Right lobe of liver (tissue), 6 donors: ENCODE data around the gene KL. TPM values are rescaled to one million over a fixed set of nuclear protein-coding genes. Genes with fewer than 3 reads are reported as not detected.

Experiments
- ATAC-seq, 4 donors: fragments of 200-7000 bp; cut with Tn5 transposase; one replicate each; pipeline ENCODE4 v1.9.1; 2020; ENCODE audit warnings: mild to moderate bottlenecking in 4 of 4, moderate library complexity in 4 of 4
- DNase-seq, 3 donors: peaks; one replicate each; pipeline ENCODE4 v3.0.0-alpha.2; 2020
- H3K27ac ChIP-seq, 3 donors: fragments of 200-600 bp; one replicate each; pipeline ENCODE4 v1.8.0; 2022
- H3K27me3 ChIP-seq, 2 donors: fragments of 200-600 bp; one replicate each; pipeline ENCODE4 v1.8.0; 2022
- H3K36me3 ChIP-seq, 4 donors: fragments of 200-600 bp; sonication (generic) in 1 of 4; one replicate each; pipeline versions ENCODE4 v1.5.1 to v1.8.0; 2017 to 2022; ENCODE audit warnings: control low read depth in 1 of 4
- H3K4me1 ChIP-seq, 4 donors: fragments of 200-600 bp; sonication (generic) in 1 of 4; one replicate each; pipeline versions ENCODE4 v1.5.1 to v1.8.0; 2017 to 2022; ENCODE audit warnings: control low read depth in 1 of 4
- H3K4me3 ChIP-seq, 3 donors: fragments of 200-600 bp; one replicate each; pipeline ENCODE4 v1.8.0; 2022
- H3K9me3 ChIP-seq, 4 donors: fragments of 200-600 bp; sonication (generic) in 1 of 4; one replicate each; pipeline versions ENCODE4 v1.5.1 to v1.8.0; 2017 to 2022; ENCODE audit warnings: control low read depth in 1 of 4
- POLR2A ChIP-seq: fragments of 450-650 bp; IDR thresholded peaks from one replicate; pipeline ENCODE4 v1.6.1; 2017; ENCODE audit warnings: antibody characterized with exemption, mild to moderate bottlenecking
- WGBS: methylation state at CpG from one replicate; pipeline ENCODE4 v1.1.6; 2018; ENCODE audit warnings: low coverage, low lambda C conversion rate; ENCODE audit not compliant: insufficient coverage; ENCODE audit errors: missing lambda C conversion rate; 5-methylcytosine and 5-hydroxymethylcytosine counted together
- intact Hi-C, 2 donors: fragments of 100-400 bp; cut with DNase I; formaldehyde crosslinking; loops; one replicate each; pipeline versions ENCODE4 v1.11.2 to v1.14.1; 2022
- total RNA-seq, 6 experiments: library from RNA; depleted of rRNA in 2 of 6; stranded (reverse); fragments of >200 nt in 2 of 6; fragmentation: NEBNext Ultra II Directional in 3 of 6; extraction: Animal tissue kit (Norgen Biotek cat#: 25700) in 3 of 6; gene quantifications; one replicate each; pipeline versions ENCODE4 v1.1.0 to v1.2.4, GENCODE V29; 2016 to 2023
- TF ChIP-seq, protein P1 (sequence below), 4 donors: fragments of 200-600 bp in 3 of 4; fragments of 450-650 bp in 1 of 4; IDR thresholded peaks; one replicate each; pipeline versions ENCODE4 v1.5.1 to v1.8.0; 2016 to 2022; ENCODE audit warnings: antibody characterized with exemption in 4 of 4, mild to moderate bottlenecking in 2 of 4
- donor health status: DM: no; HTN: yes; CAD: no.
- donor health status: DM: no; HTN: no; CAD: no.
- donor health status: DM: no; HTN: no; CAD: no.
- donor health status: DM: no; HTN: yes; CAD: no.
- donor health status: DM: no; HTN: yes; CAD: no.

Gene KL
- total RNA-seq, 6 experiments from 2014 or later: 0.09 to 1.2 (median 0.39) TPM

DNA sequence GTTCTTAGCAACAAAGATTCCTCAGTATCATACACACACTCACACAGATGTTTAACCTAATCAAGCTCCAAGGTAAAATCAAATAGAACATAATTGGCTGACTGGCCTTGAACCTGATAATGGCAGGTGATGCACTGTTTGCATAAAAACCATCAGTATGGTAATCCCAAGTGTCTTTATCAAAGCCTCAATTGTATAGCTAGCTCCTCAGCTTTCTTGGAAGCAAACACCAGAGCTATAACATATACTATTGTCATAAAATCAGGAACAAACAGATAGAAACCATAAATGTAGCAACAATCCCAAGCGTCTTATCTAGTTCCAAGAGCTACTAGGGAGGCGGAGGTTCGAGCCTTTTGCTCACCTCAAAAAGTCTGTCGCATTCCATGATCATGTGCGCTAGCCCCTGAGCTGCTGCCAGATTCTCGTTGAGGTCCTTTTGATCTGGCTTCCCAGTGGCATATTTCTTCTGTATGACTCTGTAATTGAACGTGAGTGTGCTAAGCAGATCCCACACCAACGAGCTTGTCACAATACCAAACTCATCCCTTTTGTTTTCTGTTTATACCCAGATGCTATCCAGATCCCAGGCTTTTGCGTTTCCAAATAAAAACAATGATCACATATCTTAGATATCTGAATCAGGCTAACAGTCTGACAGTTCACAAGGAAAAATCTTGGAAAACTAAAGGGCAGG is 95.3 kb downstream of the KL start:
- no peaks in the 10 kb centered on the region for H3K27me3 ChIP-seq
- 67% methylated on average over 9 of the region's 9 CpGs for WGBS
- no peak overlapping the region for H3K4me3 ChIP-seq
- no peak for TF ChIP-seq POLR2A
- TF ChIP-seq, protein P1, sequence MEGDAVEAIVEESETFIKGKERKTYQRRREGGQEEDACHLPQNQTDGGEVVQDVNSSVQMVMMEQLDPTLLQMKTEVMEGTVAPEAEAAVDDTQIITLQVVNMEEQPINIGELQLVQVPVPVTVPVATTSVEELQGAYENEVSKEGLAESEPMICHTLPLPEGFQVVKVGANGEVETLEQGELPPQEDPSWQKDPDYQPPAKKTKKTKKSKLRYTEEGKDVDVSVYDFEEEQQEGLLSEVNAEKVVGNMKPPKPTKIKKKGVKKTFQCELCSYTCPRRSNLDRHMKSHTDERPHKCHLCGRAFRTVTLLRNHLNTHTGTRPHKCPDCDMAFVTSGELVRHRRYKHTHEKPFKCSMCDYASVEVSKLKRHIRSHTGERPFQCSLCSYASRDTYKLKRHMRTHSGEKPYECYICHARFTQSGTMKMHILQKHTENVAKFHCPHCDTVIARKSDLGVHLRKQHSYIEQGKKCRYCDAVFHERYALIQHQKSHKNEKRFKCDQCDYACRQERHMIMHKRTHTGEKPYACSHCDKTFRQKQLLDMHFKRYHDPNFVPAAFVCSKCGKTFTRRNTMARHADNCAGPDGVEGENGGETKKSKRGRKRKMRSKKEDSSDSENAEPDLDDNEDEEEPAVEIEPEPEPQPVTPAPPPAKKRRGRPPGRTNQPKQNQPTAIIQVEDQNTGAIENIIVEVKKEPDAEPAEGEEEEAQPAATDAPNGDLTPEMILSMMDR (IDR thresholded peaks at IDR 0.05): no peak
- H3K9me3 ChIP-seq: no peaks in the 10 kb centered on the region
- intact Hi-C loops: no loop called here
- ATAC-seq (no peak), DNase-seq (no peak)
- H3K27ac ChIP-seq: no peak overlapping the region
- H3K36me3 ChIP-seq: peaks cover 0 to 41% (median 10%) of the 10 kb centered on the region in 4 donors
- H3K4me1 ChIP-seq: peaks cover 0 to 17% (median 0%) of the 10 kb centered on the region in 4 donors

DNA sequence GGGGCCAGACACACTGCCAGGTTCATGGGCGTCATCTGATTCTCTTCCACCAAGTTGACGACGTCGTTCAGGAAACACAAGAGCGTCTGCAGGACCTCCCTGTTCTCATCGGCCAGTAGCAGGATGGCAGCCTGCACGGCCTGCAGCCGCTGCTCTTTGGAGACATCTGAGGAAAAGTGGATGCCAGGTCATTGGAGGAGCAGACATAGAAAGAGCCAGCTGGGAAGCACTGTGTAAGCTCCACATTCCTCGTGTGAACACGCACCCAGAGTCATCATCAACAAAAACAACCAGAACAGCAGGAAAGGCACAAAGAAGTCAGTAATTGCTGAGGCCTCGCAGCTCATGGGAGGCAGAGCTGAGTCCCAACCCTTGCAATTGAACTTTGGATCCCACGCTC is 96.5 kb downstream of the KL start:
- peaks cover 0 to 33% (median 12%) of the 10 kb centered on the region in 4 donors for H3K36me3 ChIP-seq
- ATAC-seq (no peak), DNase-seq (no peak)
- H3K27ac ChIP-seq: no peak overlapping the region
- no peaks in the 10 kb centered on the region for H3K27me3 ChIP-seq
- no peak overlapping the region for H3K4me3 ChIP-seq
- 85% methylated on average over 6 of the region's 12 CpGs for WGBS
- TF ChIP-seq POLR2A: no peak
- TF ChIP-seq, protein P1 (IDR thresholded peaks at IDR 0.05): no peak
- intact Hi-C loops: no loop called here
- peaks cover 0 to 22% (median 3%) of the 10 kb centered on the region in 4 donors for H3K4me1 ChIP-seq
- H3K9me3 ChIP-seq: no peaks in the 10 kb centered on the region

DNA sequence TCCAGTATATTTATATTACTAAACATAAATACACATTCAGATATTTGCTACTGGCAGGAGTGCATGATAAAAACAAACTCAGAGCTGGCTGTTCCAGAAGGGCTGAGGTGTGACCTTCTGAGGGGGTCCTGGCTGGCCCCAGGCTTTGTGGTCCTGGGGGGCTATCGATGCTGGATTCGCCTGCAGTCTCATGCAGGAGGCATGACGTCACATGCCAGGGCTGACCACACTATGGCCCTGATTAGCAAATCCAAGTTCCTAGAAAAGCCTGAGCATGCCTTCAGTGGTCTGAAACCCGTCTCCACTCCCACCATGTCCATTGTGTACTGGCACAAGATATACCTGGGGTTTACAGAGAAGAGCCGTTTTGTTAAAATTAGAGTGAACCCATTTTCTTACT is 97.9 kb downstream of the KL start:
- Histone ChIP-seq H3K9me3 (no peaks in the 10 kb centered on the region), H3K4me3 (no peak overlapping the region), H3K27ac (no peak overlapping the region), H3K4me1 (peaks cover 0 to 22% (median 3%) of the 10 kb centered on the region in 4 donors), H3K27me3 (no peaks in the 10 kb centered on the region), H3K36me3 (peaks cover 0 to 23% (median 13%) of the 10 kb centered on the region in 4 donors)
- intact Hi-C loops: no loop called here
- ATAC-seq (no peak), DNase-seq (no peak)
- WGBS: 87% methylated on average over 4 of the region's 5 CpGs
- TF ChIP-seq, protein P1 (IDR thresholded peaks at IDR 0.05): no peak
- no peak for TF ChIP-seq POLR2A

DNA sequence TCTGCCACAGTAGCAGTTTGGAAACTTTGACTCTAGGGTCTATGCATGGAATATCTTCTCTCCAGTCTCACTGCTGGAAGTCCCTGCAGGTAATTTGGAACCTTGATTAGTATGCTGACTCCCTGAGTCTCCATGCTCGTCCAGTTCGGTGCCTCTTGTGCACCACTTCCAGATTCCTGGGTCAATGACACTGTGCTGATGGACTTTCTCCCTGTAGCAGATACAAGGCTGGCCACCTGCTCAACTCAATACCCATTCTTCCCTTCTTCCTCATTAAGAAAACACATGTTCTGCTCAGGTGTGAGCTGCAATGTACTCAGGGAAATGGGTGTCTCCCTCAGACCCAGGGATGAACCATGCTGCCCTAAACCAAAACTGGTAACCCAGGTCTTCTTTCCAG is 99.1 kb downstream of the KL start:
- ATAC-seq (peak; percentile 63 to 87 (median 75)), DNase-seq (no peak)
- H3K36me3 ChIP-seq: peaks cover 0 to 18% (median 5%) of the 10 kb centered on the region in 4 donors
- H3K9me3 ChIP-seq: no peaks in the 10 kb centered on the region
- H3K4me3 ChIP-seq: no peak overlapping the region
- H3K27me3 ChIP-seq: no peaks in the 10 kb centered on the region
- intact Hi-C loops: no loop called here
- no peak overlapping the region for H3K27ac ChIP-seq
- H3K4me1 ChIP-seq: peaks cover 0 to 22% (median 3%) of the 10 kb centered on the region in 4 donors
- WGBS: 30% methylated on average over 2 of the region's 2 CpGs
- TF ChIP-seq, protein P1 (IDR thresholded peaks at IDR 0.05): no peak
